IMR-90 (cell line): ENCODE measurements around the gene RNASE4. TPM values are rescaled to one million over a fixed set of nuclear protein-coding genes. Genes with fewer than 3 reads are reported as not detected.

ENCODE experiments used
- ATAC-seq: fragments of 200-7000 bp; cut with Tn5 transposase; 2 replicates; pipeline ENCODE4 v1.9.1; 2020; ENCODE audit warnings: low read depth, mild to moderate bottlenecking, moderate library complexity
- BruUV-seq: library from RNA; stranded (reverse); fragments of 400-500 nt; replicated peaks from 2 replicates; lab custom pipeline; 2021; lab: Mats Ljungman, UMichigan
- CTCF ChIA-PET: fragments of 300-600 bp; formaldehyde crosslinking; extraction: SDS; loops from one replicate; lab custom pipeline; 2021; ENCODE audit warnings: antibody characterized with exemption; lab: Yijun Ruan, JAX
- POLR2A ChIA-PET: fragments of 300-600 bp; sonication (Branson Sonifier 250); formaldehyde crosslinking; loops from one replicate; lab custom pipeline; 2022; ENCODE audit warnings: antibody characterized with exemption; ENCODE audit not compliant: unreplicated experiment; lab: Charles Lee
- DNase-seq: peaks from one replicate; pipeline ENCODE4 v3.0.0; 2013
- H2AFZ ChIP-seq: replicated peaks from 2 replicates; pipeline ENCODE3; 2013; ENCODE audit warnings: low read length, mild to moderate bottlenecking; ENCODE audit not compliant: poor library complexity
- H2AK5ac ChIP-seq: 2 replicates; pipeline ENCODE4 v1.6.1; 2013; ENCODE audit warnings: low read depth, low read length, inconsistent platforms
- H2AK9ac ChIP-seq: replicated peaks from 2 replicates; pipeline ENCODE3; 2013; ENCODE audit warnings: mild to moderate bottlenecking, low read depth, low read length, moderate library complexity; ENCODE audit not compliant: poor library complexity
- H2BK120ac ChIP-seq: 2 replicates; pipeline ENCODE4 v1.6.1; 2013; ENCODE audit warnings: low read depth, low read length, inconsistent platforms
- H2BK15ac ChIP-seq: 3 replicates; pipeline ENCODE4 v1.6.1; 2013; ENCODE audit warnings: low read depth, low read length, inconsistent platforms
- H2BK20ac ChIP-seq: 2 replicates; pipeline ENCODE4 v1.6.1; 2013; ENCODE audit warnings: low read depth, mild to moderate bottlenecking, inconsistent platforms, low read length, moderate library complexity
- H2BK5ac ChIP-seq: 2 replicates; pipeline ENCODE4 v1.6.1; 2013; ENCODE audit warnings: mild to moderate bottlenecking, low read depth, low read length, inconsistent platforms; ENCODE audit not compliant: poor library complexity, severe bottlenecking
- H3K14ac ChIP-seq: replicated peaks from 2 replicates; pipeline ENCODE4 v1.6.1; 2013; ENCODE audit warnings: low read depth, low read length, inconsistent platforms
- H3K18ac ChIP-seq: 2 replicates; pipeline ENCODE4 v1.6.1; 2013; ENCODE audit warnings: low read depth, low read length, control low read depth
- H3K23ac ChIP-seq: 2 replicates; pipeline ENCODE4 v1.6.1; 2013; ENCODE audit warnings: low read depth, low read length, inconsistent platforms
- H3K27ac ChIP-seq: 2 replicates; pipeline ENCODE4 v1.5.1; 2013; ENCODE audit warnings: mild to moderate bottlenecking, control low read depth, low read length; ENCODE audit not compliant: insufficient read depth
- H3K27me3 ChIP-seq: 2 replicates; pipeline ENCODE4 v1.6.1; 2013; ENCODE audit warnings: low read length; ENCODE audit not compliant: control insufficient read depth, insufficient read depth
- H3K36me3 ChIP-seq: 2 replicates; pipeline ENCODE4 v1.6.1; 2013; ENCODE audit warnings: low read length, mixed read lengths; ENCODE audit not compliant: control insufficient read depth, insufficient read depth
- H3K4ac ChIP-seq: 2 replicates; pipeline ENCODE4 v1.6.1; 2013; ENCODE audit warnings: low read depth, low read length, inconsistent platforms
- H3K4me1 ChIP-seq: 2 replicates; pipeline ENCODE4 v1.6.1; 2013; ENCODE audit warnings: low read length, mixed read lengths; ENCODE audit not compliant: control insufficient read depth, insufficient read depth
- H3K4me2 ChIP-seq: 2 replicates; pipeline ENCODE4 v1.6.1; 2013; ENCODE audit warnings: low read depth, mild to moderate bottlenecking, control low read depth, low read length, moderate library complexity
- H3K4me3 ChIP-seq: 2 replicates; pipeline ENCODE4 v1.5.1; 2013; ENCODE audit warnings: low read depth, mild to moderate bottlenecking, control low read depth, low read length, moderate library complexity; ENCODE audit not compliant: insufficient read depth
- H3K56ac ChIP-seq: 2 replicates; pipeline ENCODE4 v1.6.1; 2013; ENCODE audit warnings: low read length, inconsistent platforms; ENCODE audit not compliant: insufficient read depth; ENCODE audit errors: extremely low read depth
- H3K79me1 ChIP-seq, 2 experiments: 2 replicates each; pipeline ENCODE4 v1.6.1; 2013; ENCODE audit warnings: low read length in 2 of 2, inconsistent platforms in 1 of 2, low read depth in 1 of 2
- H3K9ac ChIP-seq: 2 replicates; pipeline ENCODE4 v1.6.1; 2013; ENCODE audit warnings: low read depth, low read length, control low read depth
- H3K9me1 ChIP-seq: 2 replicates; pipeline ENCODE4 v1.6.1; 2013; ENCODE audit warnings: low read length, inconsistent platforms; ENCODE audit not compliant: insufficient read depth
- H3K9me3 ChIP-seq: 2 replicates; pipeline ENCODE4 v1.6.1; 2013; ENCODE audit warnings: low read length; ENCODE audit not compliant: control insufficient read depth, insufficient read depth
- H4K20me1 ChIP-seq: 2 replicates; pipeline ENCODE4 v1.6.1; 2013; ENCODE audit warnings: low read length, inconsistent platforms; ENCODE audit not compliant: insufficient read depth
- H4K5ac ChIP-seq: 2 replicates; pipeline ENCODE4 v1.6.1; 2013; ENCODE audit warnings: mild to moderate bottlenecking, low read depth, low read length, control low read depth
- H4K8ac ChIP-seq, 2 experiments: 2 replicates each; pipeline ENCODE4 v1.6.1; 2013; ENCODE audit warnings: low read depth in 2 of 2, low read length in 2 of 2, control low read depth in 1 of 2, inconsistent platforms in 1 of 2
- H4K91ac ChIP-seq: 2 replicates; pipeline ENCODE4 v1.6.1; 2013; ENCODE audit warnings: low read depth, low read length, inconsistent platforms; ENCODE audit not compliant: insufficient read depth
- BHLHE40 ChIP-seq: fragments of 150-350 bp; IDR thresholded peaks from 2 replicates; pipeline ENCODE4 v1.6.1; 2016; ENCODE audit warnings: mild to moderate bottlenecking, low read depth, low read length
- MXI1 ChIP-seq: IDR thresholded peaks from 2 replicates; pipeline ENCODE4 v1.6.1; 2012; ENCODE audit warnings: low read depth, mild to moderate bottlenecking, low read length, moderate library complexity, borderline replicate concordance
- RAD21 ChIP-seq: IDR thresholded peaks from 2 replicates; pipeline ENCODE4 v1.6.1; 2012; ENCODE audit warnings: low read length, improper control_type of control experiment
- SMC3 ChIP-seq: fragments of 150-350 bp; IDR thresholded peaks from 2 replicates; pipeline ENCODE4 v1.6.1; 2016; ENCODE audit warnings: low read depth, mild to moderate bottlenecking, antibody characterized with exemption, low read length, moderate library complexity
- WGBS, 2 experiments: methylation state at CpG; one replicate each; pipeline versions ENCODE4 v1.1.5 to v1.1.7; 2013; ENCODE audit warnings: missing lambda C conversion rate in 2 of 2; ENCODE audit not compliant: insufficient read length in 1 of 2; ENCODE audit errors: extremely low coverage in 2 of 2; 5-methylcytosine and 5-hydroxymethylcytosine counted together
- dilution Hi-C: fragments of 300-500 bp; cut with HindIII; formaldehyde crosslinking; loops from one replicate; pipeline ENCODE4 v1.14.3; 2018; ENCODE audit warnings: low sequenced_read_pairs; ENCODE audit not compliant: unreplicated experiment
- in situ Hi-C: fragments of 300-500 bp; cut with MboI; formaldehyde crosslinking; loops from 3 replicates; pipeline ENCODE4 v1.14.3; 2019; ENCODE audit warnings: low sequenced_read_pairs, inconsistent platforms, mixed read lengths
- intact Hi-C: fragments of 100-400 bp; cut with micrococcal nuclease; formaldehyde crosslinking; loops from 2 replicates; pipeline ENCODE4 v1.10.0; 2022
- polyA plus RNA-seq, 3 experiments: library from polyadenylated mRNA; depleted of rRNA; stranded (reverse); fragments of >200 nt; gene quantifications; 2 replicates each; pipeline ENCODE4 v1.2.3, GENCODE V29; 2012; ENCODE audit warnings: low replicate concordance in 1 of 3
- total RNA-seq: library from RNA; depleted of rRNA; stranded (reverse); fragments of >200 nt; gene quantifications from 2 replicates; pipeline ENCODE4 v1.2.3, GENCODE V29; 2012
- TF ChIP-seq, protein P1 (sequence below): fragments of 150-350 bp; IDR thresholded peaks from 2 replicates; pipeline ENCODE4 v1.6.1; 2017; ENCODE audit warnings: mild to moderate bottlenecking, antibody characterized with exemption, low read length, low read depth

The RNASE4 gene
- total and polyA plus RNA-seq, 2 of the 4 experiments (the other 2 are of a cell fraction), result 10.4 to 11.6 TPM

DNA sequence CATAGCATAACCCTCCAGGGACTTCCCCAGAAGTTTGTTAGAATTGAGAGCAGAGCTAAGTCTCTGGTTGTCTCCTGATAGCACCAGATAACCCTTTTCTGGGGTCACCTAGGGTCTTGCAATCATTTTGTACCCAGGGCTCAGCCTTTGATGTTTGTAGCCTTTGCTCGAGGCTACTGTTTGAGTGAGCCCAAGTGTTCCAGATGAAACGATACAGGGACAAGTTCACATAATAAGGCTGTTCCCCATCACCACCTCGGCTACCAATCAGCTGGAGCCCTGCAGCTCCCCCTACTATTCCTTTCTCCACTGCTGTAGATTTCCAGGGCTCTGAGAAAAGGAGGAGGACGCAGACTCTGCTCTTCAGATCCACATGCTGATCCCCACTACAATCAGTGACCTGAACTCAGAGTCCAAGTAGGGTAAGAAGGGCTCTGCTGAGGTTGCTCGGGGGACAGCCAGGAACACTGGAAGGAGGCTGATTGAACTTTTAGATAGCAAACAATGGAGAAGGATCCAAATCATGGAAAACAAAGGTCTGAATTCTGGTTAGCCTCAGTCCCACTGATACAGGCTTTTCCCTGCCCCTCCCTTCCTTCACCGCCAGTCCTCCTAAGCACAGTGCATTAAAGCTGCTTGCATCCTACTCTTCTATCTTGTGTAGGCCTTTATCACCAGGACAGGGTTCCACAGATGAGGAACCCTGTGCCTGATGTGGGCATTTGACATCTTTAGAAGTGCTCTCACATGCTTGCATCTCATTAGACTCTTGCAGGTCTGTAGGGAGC lies 61.4 kb downstream of the RNASE4 start, which contains the start of gene EDDM3A:
TSS of gene EDDM3A (plus strand) at position 317 of the 788 bp plus-strand sequence. CDS start 1,694 bp downstream, outside the sequence.
- Histone ChIP-seq H4K8ac (no peak within 1 kb of the TSS), H3K36me3 (no peaks in the 10 kb centered on the region), H3K4me1 (no peaks in the 10 kb centered on the region), H3K4me3 (no peak within 1 kb of the TSS), H3K9me1 (no peaks in the 10 kb centered on the region), H2AK5ac (no peak within 1 kb of the TSS), H3K4me2 (no peak within 1 kb of the TSS), H3K9me3 (no peaks in the 10 kb centered on the region), H3K27me3 (no peaks in the 10 kb centered on the region), H3K4ac (no peak within 1 kb of the TSS), H3K56ac (no peak within 1 kb of the TSS), H2BK20ac (no peak within 1 kb of the TSS), H2BK5ac (no peak within 1 kb of the TSS), H4K20me1 (no peaks in the 10 kb centered on the region), H2AK9ac (no peak within 1 kb of the TSS), H2AFZ (no peak within 1 kb of the TSS), H2BK15ac (no peak within 1 kb of the TSS), H3K27ac (no peak within 1 kb of the TSS), H4K91ac (no peak within 1 kb of the TSS), H2BK120ac (no peak within 1 kb of the TSS), H4K5ac (no peak within 1 kb of the TSS), H3K79me1 (no peaks in the 10 kb centered on the region), H3K23ac (no peak within 1 kb of the TSS), H3K14ac (no peak within 1 kb of the TSS), H3K18ac (no peak within 1 kb of the TSS), H3K9ac (no peak within 1 kb of the TSS)
- DNase-seq (no peak), ATAC-seq (no peak)
- BruUV-seq, result no TSS peak
- WGBS, 2 experiments, result 0% methylated on average over 1 of the region's 6 CpGs; no CpG with 5 or more reads in 1 of the 2 experiments
- TF ChIP-seq MXI1 (no peak), RAD21 (no peak), BHLHE40 (no peak), SMC3 (no peak)
- TF ChIP-seq, protein P1, sequence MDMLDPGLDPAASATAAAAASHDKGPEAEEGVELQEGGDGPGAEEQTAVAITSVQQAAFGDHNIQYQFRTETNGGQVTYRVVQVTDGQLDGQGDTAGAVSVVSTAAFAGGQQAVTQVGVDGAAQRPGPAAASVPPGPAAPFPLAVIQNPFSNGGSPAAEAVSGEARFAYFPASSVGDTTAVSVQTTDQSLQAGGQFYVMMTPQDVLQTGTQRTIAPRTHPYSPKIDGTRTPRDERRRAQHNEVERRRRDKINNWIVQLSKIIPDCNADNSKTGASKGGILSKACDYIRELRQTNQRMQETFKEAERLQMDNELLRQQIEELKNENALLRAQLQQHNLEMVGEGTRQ, result no peak
- intact Hi-C loops, result no loop called here
- in situ Hi-C loops, result no loop called here
- ChIA-PET POLR2A (no interaction called here), CTCF (interaction anchor here (0.7 to 0.9 kb wide), 2 partner anchors 10 to 46 kb away, joined by 3 to 6 read pairs; no protein-coding TSS in a partner anchor)
- dilution Hi-C loops, result no loop called here
